Measurements from ENCODE around the gene DRD1. TPM values are rescaled to one million over a fixed set of nuclear protein-coding genes. Genes with fewer than 3 reads are reported as not detected.

The DRD1 gene
- total RNA-seq, 4 donors from 2014 or later, result 0.82 TPM; not detected in 3

DNA sequence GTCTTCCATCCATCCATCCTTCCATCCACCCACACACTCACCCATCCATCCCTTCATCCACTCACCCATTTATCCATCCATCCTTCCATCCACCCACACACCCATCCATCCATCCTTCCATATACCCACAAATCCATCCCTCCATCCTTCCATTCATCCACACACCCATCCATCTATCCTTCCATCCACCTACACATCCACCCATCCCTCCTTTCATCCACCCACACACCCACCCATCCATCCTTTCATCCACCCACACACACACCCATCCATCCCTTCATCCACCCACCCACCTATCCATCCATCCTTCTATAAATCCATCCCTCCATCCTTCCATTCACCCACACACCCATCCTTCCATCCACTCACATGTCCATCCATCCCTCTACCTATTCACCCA is 23.6 kb downstream of the DRD1 start:
- intact Hi-C loops (cut with DNase I; ENCODE audit: low total_unique reads), result no loop called here
- TF ChIP-seq CTCF (IDR thresholded peaks at IDR 0.05) (no peak), POLR2A (IDR thresholded peaks at IDR 0.05) (no peak)
- H3K9me3 ChIP-seq, result no peaks in the 10 kb centered on the region
- H3K4me1 ChIP-seq, result no peaks in the 10 kb centered on the region
- H3K36me3 ChIP-seq, result no peaks in the 10 kb centered on the region
- no peak overlapping the region for H3K27ac ChIP-seq
- H3K4me3 ChIP-seq, result no peak overlapping the region
- H3K27me3 ChIP-seq, result no peaks in the 10 kb centered on the region
- no peak for DNase-seq

- H3K9me3 ChIP-seq, result no peaks in the 10 kb centered on the region
- TF ChIP-seq CTCF (IDR thresholded peaks at IDR 0.05), result no peak
- no peak for TF ChIP-seq POLR2A (IDR thresholded peaks at IDR 0.05)
- H3K4me1 ChIP-seq, result no peaks in the 10 kb centered on the region
- H3K36me3 ChIP-seq, result no peaks in the 10 kb centered on the region
- H3K4me3 ChIP-seq, result no peak overlapping the region
- DNase-seq, result no peak
- intact Hi-C loops (cut with DNase I; ENCODE audit: low total_unique reads), result no loop called here
- no peaks in the 10 kb centered on the region for H3K27me3 ChIP-seq
- no peak overlapping the region for H3K27ac ChIP-seq
These were observed 25.7 kb downstream of the DRD1 start for GRCh38 chr5:175418251-175418650.

DNA sequence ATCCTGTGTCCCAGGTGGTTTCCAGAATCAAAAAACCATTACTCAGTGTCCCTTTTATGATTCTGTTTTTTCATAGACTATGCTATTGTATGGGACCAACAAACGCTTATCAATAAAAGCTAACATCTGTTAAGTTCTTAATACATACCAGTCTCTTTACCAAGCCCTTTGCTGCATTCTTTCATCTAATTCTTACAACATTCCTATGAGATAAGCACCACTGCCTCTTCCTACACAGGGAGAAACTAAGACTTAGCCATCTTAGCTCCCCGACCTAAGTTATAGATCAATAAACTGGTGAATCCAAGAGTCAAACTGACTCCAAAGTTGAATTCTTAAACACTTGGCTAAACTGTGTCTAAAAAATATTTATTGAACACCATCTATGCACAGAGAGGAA is 26.6 kb downstream of the DRD1 start:
- Histone ChIP-seq H3K9me3 (no peaks in the 10 kb centered on the region), H3K36me3 (no peaks in the 10 kb centered on the region), H3K27me3 (no peaks in the 10 kb centered on the region), H3K4me1 (no peaks in the 10 kb centered on the region), H3K27ac (no peak overlapping the region), H3K4me3 (no peak overlapping the region)
- TF ChIP-seq CTCF (IDR thresholded peaks at IDR 0.05), result no peak
- no peak for TF ChIP-seq POLR2A (IDR thresholded peaks at IDR 0.05)
- intact Hi-C loops (cut with DNase I; ENCODE audit: low total_unique reads), result no loop called here
- no peak for DNase-seq

GRCh38 chr5:175415303-175415702 is 28.7 kb downstream of the DRD1 start:
- Histone ChIP-seq H3K9me3 (no peaks in the 10 kb centered on the region), H3K27me3 (no peaks in the 10 kb centered on the region), H3K27ac (no peak overlapping the region), H3K4me1 (no peaks in the 10 kb centered on the region), H3K4me3 (no peak overlapping the region), H3K36me3 (no peaks in the 10 kb centered on the region)
- intact Hi-C loops (cut with DNase I; ENCODE audit: low total_unique reads), result no loop called here
- no peak for DNase-seq
- TF ChIP-seq CTCF (IDR thresholded peaks at IDR 0.05) (no peak), POLR2A (IDR thresholded peaks at IDR 0.05) (no peak)

- H3K27ac ChIP-seq, result no peak overlapping the region
- intact Hi-C loops (cut with DNase I; ENCODE audit: low total_unique reads), result no loop called here
- TF ChIP-seq CTCF (IDR thresholded peaks at IDR 0.05) (no peak), POLR2A (IDR thresholded peaks at IDR 0.05) (no peak)
- H3K4me3 ChIP-seq, result no peak overlapping the region
- H3K9me3 ChIP-seq, result no peaks in the 10 kb centered on the region
- DNase-seq, result no peak
- no peaks in the 10 kb centered on the region for H3K36me3 ChIP-seq
- H3K4me1 ChIP-seq, result no peaks in the 10 kb centered on the region
- no peaks in the 10 kb centered on the region for H3K27me3 ChIP-seq
These were observed 33.1 kb downstream of the DRD1 start for GRCh38 chr5:175410926-175411325.

Measured in uterus (tissue), 4 donors.